Caco-2 (cell line): Measurements from ENCODE around the gene SLC9A7. TPM values are rescaled to one million over a fixed set of nuclear protein-coding genes. Genes with fewer than 3 reads are reported as not detected.

ENCODE experiments used
- BruUV-seq: library from RNA; stranded (reverse); fragments of 400-500 nt; replicated peaks from 2 replicates; lab custom pipeline; 2021; lab: Mats Ljungman, UMichigan
- CTCF ChIA-PET: fragments of 300-600 bp; sonication (Branson Sonifier 250); formaldehyde crosslinking; loops from one replicate; lab custom pipeline; 2022; ENCODE audit warnings: antibody characterized with exemption; lab: Charles Lee
- POLR2A ChIA-PET: fragments of 300-600 bp; sonication (Branson Sonifier 250); formaldehyde crosslinking; loops from one replicate; lab custom pipeline; 2022; ENCODE audit warnings: antibody characterized with exemption; lab: Charles Lee
- DNase-seq, 2 experiments: peaks; one replicate each; pipeline versions ENCODE4 v3.0.0 to v3.0.0-alpha.2; 2020 to 2022
- H3K27me3 ChIP-seq: replicated peaks from 2 replicates; pipeline ENCODE4 v1.6.0; 2011; ENCODE audit warnings: low read length; ENCODE audit not compliant: control insufficient read depth, insufficient read depth
- H3K36me3 ChIP-seq: 2 replicates; pipeline ENCODE4 v1.5.1; 2011; ENCODE audit warnings: low read length; ENCODE audit not compliant: control insufficient read depth, insufficient read depth
- H3K4me1 ChIP-seq: fragments of 250-450 bp; sonication (Bioruptor Pico); 2 replicates; pipeline ENCODE4 v1.5.1; 2020; ENCODE audit warnings: mild to moderate bottlenecking
- H3K4me3 ChIP-seq: 2 replicates; pipeline ENCODE4 v1.5.1; 2011; ENCODE audit warnings: low read depth, mild to moderate bottlenecking, control low read depth, low read length
- H3K9me3 ChIP-seq: fragments of 250-450 bp; sonication (Bioruptor Pico); 2 replicates; pipeline ENCODE4 v1.5.1; 2020; ENCODE audit warnings: mild to moderate bottlenecking, moderate library complexity
- H3K27ac Mint-ChIP-seq: one replicate; pipeline ENCODE4 v1.8.0; 2022; ENCODE audit warnings: mixed read lengths; ENCODE audit not compliant: unreplicated experiment
- H3K27me3 Mint-ChIP-seq: one replicate; pipeline ENCODE4 v1.8.0; 2022; ENCODE audit warnings: mixed read lengths; ENCODE audit not compliant: insufficient read depth, unreplicated experiment
- H3K36me3 Mint-ChIP-seq: one replicate; pipeline ENCODE4 v1.8.0; 2022; ENCODE audit warnings: mild to moderate bottlenecking, mixed read lengths; ENCODE audit not compliant: insufficient read depth, unreplicated experiment
- H3K4me1 Mint-ChIP-seq: one replicate; pipeline ENCODE4 v1.8.0; 2022; ENCODE audit warnings: low read depth, mixed read lengths; ENCODE audit not compliant: unreplicated experiment
- H3K4me3 Mint-ChIP-seq: one replicate; pipeline ENCODE4 v1.8.0; 2022; ENCODE audit warnings: mild to moderate bottlenecking, moderate library complexity, mixed read lengths; ENCODE audit not compliant: unreplicated experiment
- H3K9me3 Mint-ChIP-seq: one replicate; pipeline ENCODE4 v1.8.0; 2022; ENCODE audit warnings: mixed read lengths; ENCODE audit not compliant: unreplicated experiment
- CTCF ChIP-seq, 2 experiments: fragments of 200-600 bp in 1 of 2; IDR thresholded peaks; 1 replicate in 1 of 2; 2 replicates in 1 of 2; pipeline versions ENCODE4 v1.5.1 to v1.8.0; 2011 to 2022; ENCODE audit warnings: antibody characterized with exemption in 1 of 2, control low read depth in 1 of 2, inconsistent platforms in 1 of 2, low read depth in 1 of 2, low read length in 1 of 2, mild to moderate bottlenecking in 1 of 2, moderate library complexity in 1 of 2; ENCODE audit not compliant: insufficient read depth in 1 of 2, severe bottlenecking in 1 of 2, unreplicated experiment in 1 of 2
- intact Hi-C: fragments of 100-400 bp; cut with micrococcal nuclease; formaldehyde crosslinking; loops from one replicate; pipeline ENCODE4 v1.10.0; 2022; ENCODE audit not compliant: unreplicated experiment
- total RNA-seq: library from RNA; stranded (reverse); gene quantifications from 2 replicates; pipeline ENCODE4 v1.2.3, GENCODE V29; 2022

The SLC9A7 gene
- total RNA-seq, 1 experiment from 2014 or later = 20.1 TPM

DNA sequence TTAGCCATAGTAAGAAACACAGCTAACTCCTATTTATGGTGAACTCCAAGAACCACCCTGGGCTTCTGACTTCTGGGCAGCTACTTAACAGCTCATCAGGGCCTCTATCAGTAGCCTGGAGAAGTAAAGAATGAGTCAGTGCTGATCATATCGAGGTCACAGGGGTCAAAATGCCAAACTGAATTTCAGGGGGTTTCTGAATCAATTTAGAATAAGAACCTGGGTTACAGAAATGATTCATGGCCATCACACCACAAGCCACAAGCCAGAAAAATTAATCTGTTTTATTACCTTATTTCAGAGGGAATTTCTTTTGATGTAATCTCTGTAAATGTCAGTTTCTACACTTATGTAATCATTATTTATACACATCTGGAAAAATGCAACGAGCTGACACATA, 121.0 kb downstream of the SLC9A7 start:
- POLR2A ChIA-PET = no interaction called here
- H3K27me3 Mint-ChIP-seq = no peaks in the 10 kb centered on the region
- intact Hi-C loops = no loop called here
- peaks cover 5% of the 10 kb centered on the region for H3K36me3 Mint-ChIP-seq
- no peaks in the 10 kb centered on the region for H3K4me1 Mint-ChIP-seq
- H3K4me3 ChIP-seq = no peak overlapping the region
- DNase-seq = no peak
- H3K4me1 ChIP-seq = no peaks in the 10 kb centered on the region
- no peaks in the 10 kb centered on the region for H3K36me3 ChIP-seq
- H3K9me3 Mint-ChIP-seq = no peaks in the 10 kb centered on the region
- H3K9me3 ChIP-seq = no peaks in the 10 kb centered on the region
- no TSS peak for BruUV-seq
- CTCF ChIA-PET = no interaction called here
- H3K4me3 Mint-ChIP-seq = no peak overlapping the region
- no peaks in the 10 kb centered on the region for H3K27me3 ChIP-seq
- H3K27ac Mint-ChIP-seq = no peak overlapping the region
- TF ChIP-seq CTCF (IDR thresholded peaks at IDR 0.05; ENCODE audit: insufficient read depth in 1 of 2, low read depth in 1 of 2, low read length in 1 of 2, severe bottlenecking in 1 of 2, unreplicated experiment in 1 of 2) = no peak

GRCh38 chrX:46636223-46636622, 122.7 kb downstream of the SLC9A7 start:
- Mint-ChIP-seq H3K36me3 (peaks cover 5% of the 10 kb centered on the region), H3K9me3 (no peaks in the 10 kb centered on the region), H3K4me3 (no peak overlapping the region), H3K27me3 (no peaks in the 10 kb centered on the region), H3K4me1 (no peaks in the 10 kb centered on the region), H3K27ac (no peak overlapping the region)
- intact Hi-C loops = no loop called here
- no peak for DNase-seq
- H3K36me3 ChIP-seq = no peaks in the 10 kb centered on the region
- no peak for TF ChIP-seq CTCF (IDR thresholded peaks at IDR 0.05; ENCODE audit: insufficient read depth in 1 of 2, low read depth in 1 of 2, low read length in 1 of 2, severe bottlenecking in 1 of 2, unreplicated experiment in 1 of 2)
- no peaks in the 10 kb centered on the region for H3K27me3 ChIP-seq
- H3K4me1 ChIP-seq = no peaks in the 10 kb centered on the region
- CTCF ChIA-PET = no interaction called here
- POLR2A ChIA-PET = no interaction called here
- H3K9me3 ChIP-seq = no peaks in the 10 kb centered on the region
- BruUV-seq = no TSS peak
- no peak overlapping the region for H3K4me3 ChIP-seq

GRCh38 chrX:46635186-46635585, 123.7 kb downstream of the SLC9A7 start:
- BruUV-seq = no TSS peak
- Histone ChIP-seq H3K27me3 (no peaks in the 10 kb centered on the region), H3K36me3 (no peaks in the 10 kb centered on the region), H3K9me3 (no peaks in the 10 kb centered on the region), H3K4me3 (no peak overlapping the region), H3K4me1 (no peaks in the 10 kb centered on the region)
- H3K27me3 Mint-ChIP-seq = no peaks in the 10 kb centered on the region
- POLR2A ChIA-PET = no interaction called here
- no peak for DNase-seq
- H3K4me3 Mint-ChIP-seq = no peak overlapping the region
- no peak for TF ChIP-seq CTCF (IDR thresholded peaks at IDR 0.05; ENCODE audit: insufficient read depth in 1 of 2, low read depth in 1 of 2, low read length in 1 of 2, severe bottlenecking in 1 of 2, unreplicated experiment in 1 of 2)
- H3K27ac Mint-ChIP-seq = no peak overlapping the region
- CTCF ChIA-PET = no interaction called here
- H3K36me3 Mint-ChIP-seq = peaks cover 5% of the 10 kb centered on the region
- no peaks in the 10 kb centered on the region for H3K9me3 Mint-ChIP-seq
- H3K4me1 Mint-ChIP-seq = no peaks in the 10 kb centered on the region
- intact Hi-C loops = no loop called here
